ENCODE data around the gene TAB3.
"Not testable (repeated sequence)": the region's sequence is repeated elsewhere in the genome, so short reads cannot be mapped to it uniquely, and the experiment has no call there.

TAB3 gene

DNA sequence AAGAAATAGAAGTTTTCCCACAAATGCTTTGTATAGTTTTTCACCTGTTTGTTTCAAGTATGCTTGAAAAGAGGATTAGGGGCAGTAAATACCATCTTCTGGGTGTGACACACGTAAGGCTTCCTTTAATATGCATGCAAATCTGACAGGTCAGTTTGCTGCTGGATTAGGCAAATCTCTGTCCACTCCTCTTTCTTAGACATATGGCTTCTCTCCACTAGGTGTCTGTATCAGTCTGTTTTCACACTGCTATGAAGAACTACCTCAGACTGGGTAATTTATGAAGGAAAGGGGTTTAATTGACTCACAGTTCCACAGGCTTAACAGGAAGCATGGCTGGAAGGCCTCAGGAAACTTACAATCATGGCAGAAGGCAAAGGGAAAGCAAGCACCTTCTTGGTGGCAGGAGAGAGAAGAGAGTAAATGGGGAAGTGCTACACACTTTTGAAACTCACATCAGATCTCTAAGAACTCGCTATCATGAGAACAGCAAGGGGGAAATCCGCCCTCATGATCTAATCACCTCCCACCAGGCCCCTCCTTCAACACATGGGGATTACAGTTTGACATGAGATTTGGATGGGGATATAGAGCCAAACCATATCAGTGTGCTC, 66.9 kb downstream of the TAB3 start:
- no peak for DNase-seq (ENCODE audit: low read depth in 2 of 2, low spot score in 1 of 2)

DNA sequence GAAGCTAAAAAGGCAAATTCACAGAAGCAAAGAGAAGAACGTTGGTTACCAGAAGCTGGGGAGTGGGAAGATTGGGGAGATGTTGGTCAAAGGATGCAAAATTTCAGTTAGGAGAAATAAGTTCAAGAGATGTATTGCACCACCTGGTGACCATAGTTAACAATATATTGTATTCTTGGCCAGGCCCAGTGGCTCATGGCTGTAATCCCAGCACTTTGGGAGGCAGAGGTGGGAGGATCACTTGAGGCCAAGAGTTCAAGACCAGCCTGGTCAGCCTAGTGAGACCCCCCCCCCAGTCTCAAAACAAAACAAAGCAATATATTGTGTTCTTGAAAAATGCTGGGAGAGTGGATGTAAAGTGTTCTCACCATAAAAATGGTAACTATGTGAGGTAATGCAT, 67.9 kb downstream of the TAB3 start:
- no peak for DNase-seq (ENCODE audit: low read depth in 2 of 2, low spot score in 1 of 2)

DNA sequence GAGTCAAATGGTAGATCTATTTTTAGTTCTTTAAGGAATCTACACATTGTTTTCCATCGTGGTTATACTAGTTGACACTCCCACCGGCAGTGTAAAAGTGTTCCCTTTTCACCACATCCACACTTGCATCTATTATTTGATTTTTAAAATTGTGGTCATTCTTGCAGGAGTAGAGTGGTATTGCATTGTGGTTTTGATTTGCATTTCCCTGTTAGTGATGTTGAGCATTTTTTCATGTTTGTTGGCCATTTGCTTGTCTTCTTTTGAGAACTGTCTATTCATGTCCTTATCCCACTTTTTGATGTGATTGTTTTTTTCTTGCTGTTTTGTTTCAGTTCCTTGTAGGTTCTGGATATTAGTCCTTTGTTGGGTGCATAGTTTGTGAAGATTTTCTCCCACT, 70.0 kb downstream of the TAB3 start:
- no peak for DNase-seq (ENCODE audit: low read depth in 2 of 2, low spot score in 1 of 2)

DNA sequence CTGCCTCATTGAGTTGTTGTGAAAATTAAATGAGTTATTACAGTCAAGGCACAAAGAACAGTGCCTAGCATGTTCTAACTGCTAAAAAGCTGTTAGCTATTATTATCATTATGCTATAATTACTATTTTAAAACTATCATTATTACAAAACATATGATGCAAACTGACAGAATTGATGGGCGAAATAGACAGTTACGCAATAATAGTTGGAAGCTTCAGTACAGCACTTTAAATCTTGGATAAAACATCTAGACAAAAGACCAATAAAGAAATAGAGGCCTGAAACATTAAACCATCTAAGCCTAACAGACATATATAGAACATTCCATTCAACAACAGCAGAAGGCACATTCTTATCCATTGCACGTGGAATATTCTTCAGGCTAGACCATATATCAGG, 73.0 kb downstream of the TAB3 start:
- no peak for DNase-seq (ENCODE audit: low read depth in 2 of 2, low spot score in 1 of 2)

DNA sequence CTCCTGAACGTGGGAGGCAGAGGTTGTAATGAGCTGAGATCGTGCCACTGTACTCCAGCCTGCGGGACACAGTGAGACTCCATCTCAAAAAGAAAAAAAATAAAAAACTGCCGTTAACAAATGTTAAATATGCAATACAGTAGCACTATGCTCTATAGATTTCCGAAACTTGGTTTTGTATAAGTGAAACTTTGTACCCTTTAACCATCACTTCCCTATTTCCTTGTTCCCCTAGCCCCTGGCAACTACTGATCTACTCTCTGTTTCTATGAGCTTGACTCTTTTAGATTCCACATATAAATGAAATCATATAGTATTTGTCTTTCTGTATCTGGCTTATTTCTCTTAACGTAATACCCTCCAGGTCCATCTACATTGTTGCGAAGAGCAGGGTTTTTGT, 74.1 kb downstream of the TAB3 start:
- no peak for DNase-seq (ENCODE audit: low read depth in 2 of 2, low spot score in 1 of 2)

DNA sequence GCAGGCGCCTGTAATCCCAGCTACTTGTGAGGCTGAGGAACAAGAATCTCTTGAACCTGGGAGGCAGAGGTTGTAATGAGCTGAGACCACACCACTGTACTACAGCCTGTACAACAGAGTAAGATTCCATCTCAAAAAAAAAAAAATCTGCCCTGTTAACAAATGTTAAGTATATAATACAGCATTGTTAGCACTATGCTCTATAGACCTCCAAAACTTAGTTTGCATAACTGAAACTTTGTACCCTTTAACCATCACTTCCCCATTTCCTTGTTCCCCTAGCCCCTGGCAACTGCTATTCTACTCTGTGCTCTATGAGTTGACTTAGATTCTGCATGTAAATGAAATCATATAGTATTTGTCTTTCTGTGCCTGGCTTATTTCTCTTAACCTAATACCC, 76.7 kb downstream of the TAB3 start:
- DNase-seq (ENCODE audit: low read depth in 2 of 2, low spot score in 1 of 2) = no peak

DNA sequence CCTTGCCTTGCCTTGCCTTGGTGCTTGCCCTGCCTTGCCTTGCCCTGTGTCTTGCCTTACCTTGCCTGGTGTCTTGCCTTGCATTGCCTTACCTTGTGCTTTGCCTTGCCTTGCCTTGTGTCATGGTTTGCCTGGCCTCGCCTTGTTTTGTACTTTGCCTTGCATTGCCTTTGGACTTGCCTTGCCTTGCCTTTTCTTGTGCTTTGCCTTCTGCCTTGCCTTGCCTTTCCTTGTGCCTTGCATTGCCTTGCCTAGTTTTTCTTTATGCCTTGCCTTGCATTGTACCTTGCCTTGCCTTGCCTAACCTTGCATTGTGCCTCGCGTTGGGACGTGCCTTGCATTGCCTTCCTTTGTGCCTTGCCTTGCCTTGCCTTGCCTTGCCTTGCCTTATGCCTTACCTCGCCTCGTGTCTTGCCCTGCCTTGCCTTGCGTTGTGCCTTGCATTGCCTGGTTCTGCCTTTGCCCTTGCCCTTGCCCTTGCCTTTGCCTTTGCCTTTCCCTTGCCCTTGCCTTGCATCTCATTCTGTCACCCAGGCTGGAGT, 82.8 kb downstream of the TAB3 start:
- DNase-seq (ENCODE audit: low read depth in 2 of 2, low spot score in 1 of 2) = no peak

DNA sequence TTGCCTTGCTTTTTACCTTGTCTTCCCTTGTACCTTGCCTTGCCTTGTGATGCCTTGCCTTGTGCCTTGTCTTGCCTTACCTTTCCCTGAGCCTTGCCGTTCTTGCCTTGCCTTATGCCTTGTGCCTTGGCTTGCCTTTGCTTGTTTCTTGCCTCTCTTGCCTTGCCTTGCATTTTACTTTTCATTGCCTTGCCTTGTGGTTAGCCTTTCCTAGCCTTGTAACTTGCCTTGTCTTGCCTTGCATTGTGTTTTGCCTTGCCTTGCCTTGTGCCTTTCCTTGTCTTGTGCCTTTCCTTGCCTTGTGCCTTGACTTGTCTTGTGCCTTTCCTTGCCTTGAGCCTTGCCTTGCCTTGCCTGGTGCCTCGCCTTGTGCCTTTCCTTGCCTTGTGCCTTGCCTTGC, 84.6 kb downstream of the TAB3 start:
- no peak for DNase-seq (ENCODE audit: low read depth in 2 of 2, low spot score in 1 of 2)

DNA sequence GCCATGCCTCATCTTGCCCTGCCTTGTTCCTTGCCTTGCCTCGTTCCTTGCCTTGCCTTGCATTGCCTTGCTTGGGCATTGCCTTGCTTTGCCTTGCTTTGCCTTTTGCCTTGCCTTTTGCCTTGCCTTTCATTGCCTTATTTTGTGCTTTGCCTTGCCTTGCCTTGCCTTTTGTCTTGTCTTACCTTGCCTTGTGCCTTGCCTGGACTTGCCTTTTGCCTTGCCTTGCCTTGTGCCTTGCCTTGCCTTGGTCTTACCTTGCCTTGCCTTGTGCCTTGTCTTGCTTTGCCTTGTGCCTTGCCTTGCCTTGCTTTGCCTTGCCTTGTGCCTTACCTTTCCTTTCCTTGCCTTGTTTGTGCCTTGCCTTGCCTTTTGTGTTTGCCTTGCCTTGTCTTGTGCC, 88.2 kb downstream of the TAB3 start:
- no peak for DNase-seq (ENCODE audit: low read depth in 2 of 2, low spot score in 1 of 2)

DNA sequence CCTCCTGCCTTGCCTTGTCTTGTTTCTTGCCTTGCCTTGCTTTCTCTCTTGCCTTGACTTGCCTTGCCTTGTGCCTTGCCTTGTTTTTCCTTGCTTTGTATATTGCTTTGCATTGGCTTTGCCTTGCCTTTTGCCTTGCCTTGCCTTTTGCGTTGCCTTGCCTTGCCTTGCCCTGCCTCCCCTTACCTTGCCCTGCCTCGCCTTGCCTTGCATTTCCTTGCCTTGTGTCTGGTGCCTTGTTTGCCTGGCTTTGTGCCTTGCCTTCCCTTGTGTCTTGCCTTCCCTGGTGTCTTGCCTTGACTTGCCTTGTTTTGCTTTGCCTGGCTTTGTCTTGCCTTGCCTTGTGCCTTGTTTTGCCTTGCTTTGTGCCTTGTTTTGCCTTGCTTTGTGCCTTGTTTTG, 89.7 kb downstream of the TAB3 start:
- no peak for DNase-seq (ENCODE audit: low read depth in 2 of 2, low spot score in 1 of 2)

DNA sequence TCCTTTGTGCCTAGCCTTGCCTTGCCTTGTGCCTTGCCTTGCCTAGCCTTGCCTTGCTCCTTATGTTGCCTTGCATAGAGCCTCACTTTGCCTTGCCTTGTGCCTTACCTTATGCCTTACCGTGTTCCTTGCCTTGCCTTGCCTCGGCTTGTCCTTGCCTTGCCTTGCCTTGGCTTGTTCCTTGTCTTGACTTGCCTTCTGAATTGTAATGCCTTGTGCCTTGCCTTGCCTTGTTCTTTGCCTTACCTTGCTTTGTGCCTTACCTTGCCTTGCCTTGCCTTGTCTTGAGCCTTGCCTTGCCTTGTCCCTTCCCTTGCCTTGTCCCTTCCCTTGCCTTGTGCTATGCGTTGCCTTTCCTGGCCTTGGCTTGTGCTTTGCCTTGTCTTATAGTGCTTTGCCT, 90.2 kb downstream of the TAB3 start:
- no peak for DNase-seq (ENCODE audit: low read depth in 2 of 2, low spot score in 1 of 2)

DNA sequence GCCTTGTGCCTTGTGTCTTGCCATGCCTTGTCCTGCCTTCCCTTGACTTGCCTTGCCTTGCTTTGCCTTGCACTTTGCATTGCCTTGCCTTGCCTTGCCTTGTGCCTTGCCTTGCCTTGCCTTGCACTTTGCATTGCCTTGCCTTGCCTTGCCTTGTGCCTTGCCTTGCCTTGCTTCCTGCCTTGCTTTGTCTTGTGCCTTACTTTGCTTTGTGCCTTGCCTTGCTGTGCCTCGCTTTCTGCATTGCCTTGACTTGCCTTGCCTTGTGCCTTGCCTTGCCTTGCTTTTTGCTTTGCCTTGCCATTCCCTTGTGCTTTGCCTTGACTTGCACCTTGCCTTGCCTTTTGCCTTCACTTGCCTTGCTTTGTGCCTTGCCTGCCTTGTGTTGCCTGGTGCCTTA, 91.8 kb downstream of the TAB3 start:
- not testable (repeated sequence) for DNase-seq (ENCODE audit: low read depth in 2 of 2, low spot score in 1 of 2)

DNA sequence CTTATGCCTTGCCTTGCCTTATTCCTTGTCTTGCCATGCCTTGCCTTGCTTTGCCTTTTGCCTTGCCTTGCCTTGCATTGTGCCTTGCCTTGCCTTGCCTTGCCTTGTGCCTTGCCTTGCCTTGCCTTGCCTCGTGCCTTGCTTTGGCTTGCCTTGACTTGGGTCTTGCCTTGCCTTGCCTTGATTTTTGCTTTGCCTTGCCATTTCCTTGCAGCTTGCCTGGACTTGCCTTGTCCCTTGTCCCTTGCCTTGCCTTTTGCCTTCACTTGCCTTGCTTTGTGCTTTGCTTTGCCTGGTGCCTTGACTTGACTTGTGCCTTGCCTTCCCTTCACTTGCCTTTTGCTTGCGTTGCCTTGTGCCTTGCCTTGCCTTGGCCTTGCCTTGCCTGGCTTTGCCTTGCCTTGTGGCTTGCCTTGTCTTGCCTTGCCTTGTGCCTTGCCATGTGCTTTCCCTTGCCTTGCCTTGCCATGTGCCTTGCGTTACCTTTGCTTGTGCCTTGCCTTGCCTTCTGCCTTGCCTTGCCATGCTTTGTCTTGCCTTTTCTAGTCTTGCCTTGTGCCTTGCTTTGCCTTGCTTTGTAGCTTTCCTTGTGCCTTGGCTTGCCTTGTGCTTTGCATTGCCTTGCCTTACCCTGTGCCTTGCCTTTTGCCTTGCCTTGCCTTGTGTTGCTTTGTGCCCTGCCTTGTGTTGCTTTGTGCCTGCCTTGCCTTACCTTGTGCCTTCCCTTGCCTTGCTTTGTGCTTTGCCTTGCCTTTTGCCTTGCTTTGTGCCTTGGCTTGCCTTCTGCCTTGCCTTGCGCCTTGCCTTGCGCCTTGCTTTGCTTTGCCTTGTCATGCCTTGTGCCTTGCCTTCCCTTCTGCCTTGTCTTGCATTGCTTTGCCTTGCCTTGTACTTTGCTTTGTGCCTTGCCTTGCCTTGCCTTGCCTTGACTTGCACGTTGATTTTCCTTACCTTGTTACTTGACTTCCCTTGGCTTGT, 92.8 kb downstream of the TAB3 start:
- DNase-seq (ENCODE audit: low read depth in 2 of 2, low spot score in 1 of 2) = no peak

DNA sequence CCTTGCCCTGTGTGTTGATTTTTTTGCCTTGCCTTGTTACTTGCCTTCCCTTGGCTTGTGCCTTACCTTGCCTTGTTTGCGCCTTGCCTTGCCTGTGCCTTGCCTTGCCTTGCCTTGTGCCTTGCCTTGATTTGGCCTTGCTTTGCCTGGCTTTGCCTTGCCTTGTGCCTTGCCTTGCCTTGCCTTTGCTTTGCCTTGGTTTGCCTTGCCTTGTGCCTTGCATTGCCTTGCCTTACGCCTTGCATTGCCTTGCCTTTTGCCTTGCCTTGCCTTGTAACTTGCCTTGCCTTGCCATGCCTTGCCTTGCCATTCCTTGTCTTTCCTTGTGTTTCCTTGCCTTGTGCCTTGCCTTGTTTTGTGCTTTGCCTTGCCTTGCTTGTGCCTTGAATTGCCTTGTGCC, 94.6 kb downstream of the TAB3 start:
- no peak for DNase-seq (ENCODE audit: low read depth in 2 of 2, low spot score in 1 of 2)

DNA sequence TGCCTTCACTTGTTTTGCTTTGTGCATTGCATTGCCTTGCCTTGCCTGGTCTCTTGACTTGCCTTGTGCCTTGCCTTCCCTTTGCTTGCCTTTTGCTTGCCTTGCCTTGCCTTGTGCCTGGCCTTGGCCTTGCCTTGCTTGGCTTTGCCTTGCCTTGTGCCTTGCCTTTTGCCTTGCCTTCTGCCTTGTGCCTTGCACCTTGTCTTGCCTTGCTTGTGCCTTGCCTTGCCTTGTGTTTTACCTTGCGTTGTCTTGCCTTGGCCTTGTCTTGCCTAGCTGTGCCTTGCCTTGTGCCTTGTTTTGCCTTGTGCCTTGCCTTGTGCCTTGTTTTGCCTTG, 95.3 kb downstream of the TAB3 start:
- no peak for DNase-seq (ENCODE audit: low read depth in 2 of 2, low spot score in 1 of 2)

DNA sequence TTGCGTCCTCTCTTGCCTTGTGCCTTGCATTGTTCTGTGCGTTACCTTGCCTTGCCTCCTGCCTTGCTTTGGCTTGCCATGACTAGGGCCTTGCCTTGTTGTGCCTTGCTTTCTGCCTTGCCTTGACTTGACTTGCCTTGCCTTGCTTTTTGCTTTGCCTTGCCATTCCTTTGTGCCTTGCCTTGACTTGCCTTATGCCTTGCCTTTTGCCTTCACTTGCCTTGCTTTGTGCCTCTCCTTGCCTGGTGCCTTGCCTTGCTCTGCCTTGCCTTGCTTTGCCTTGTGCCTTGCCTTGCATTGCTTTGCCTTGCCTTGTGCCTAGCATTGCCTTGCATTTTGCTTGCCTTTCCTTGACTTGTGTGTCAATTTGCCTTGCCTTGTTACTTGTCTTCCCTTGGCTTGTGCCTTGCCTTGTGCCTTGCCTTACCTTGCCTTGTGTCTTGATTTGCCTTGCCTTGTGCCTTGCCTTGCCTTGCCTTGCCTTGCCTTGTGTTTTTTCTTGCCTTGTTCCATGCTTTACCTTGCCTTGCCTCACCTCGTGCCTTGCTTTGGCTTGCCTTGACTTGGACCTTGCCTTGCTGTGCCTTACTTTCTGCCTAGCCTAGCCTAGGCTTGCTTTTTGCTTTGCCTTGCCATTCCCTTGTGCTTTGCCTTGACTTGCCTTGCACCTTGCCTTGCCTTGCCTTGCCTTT, 95.8 kb downstream of the TAB3 start:
- DNase-seq (ENCODE audit: low read depth in 2 of 2, low spot score in 1 of 2) = no peak

DNA sequence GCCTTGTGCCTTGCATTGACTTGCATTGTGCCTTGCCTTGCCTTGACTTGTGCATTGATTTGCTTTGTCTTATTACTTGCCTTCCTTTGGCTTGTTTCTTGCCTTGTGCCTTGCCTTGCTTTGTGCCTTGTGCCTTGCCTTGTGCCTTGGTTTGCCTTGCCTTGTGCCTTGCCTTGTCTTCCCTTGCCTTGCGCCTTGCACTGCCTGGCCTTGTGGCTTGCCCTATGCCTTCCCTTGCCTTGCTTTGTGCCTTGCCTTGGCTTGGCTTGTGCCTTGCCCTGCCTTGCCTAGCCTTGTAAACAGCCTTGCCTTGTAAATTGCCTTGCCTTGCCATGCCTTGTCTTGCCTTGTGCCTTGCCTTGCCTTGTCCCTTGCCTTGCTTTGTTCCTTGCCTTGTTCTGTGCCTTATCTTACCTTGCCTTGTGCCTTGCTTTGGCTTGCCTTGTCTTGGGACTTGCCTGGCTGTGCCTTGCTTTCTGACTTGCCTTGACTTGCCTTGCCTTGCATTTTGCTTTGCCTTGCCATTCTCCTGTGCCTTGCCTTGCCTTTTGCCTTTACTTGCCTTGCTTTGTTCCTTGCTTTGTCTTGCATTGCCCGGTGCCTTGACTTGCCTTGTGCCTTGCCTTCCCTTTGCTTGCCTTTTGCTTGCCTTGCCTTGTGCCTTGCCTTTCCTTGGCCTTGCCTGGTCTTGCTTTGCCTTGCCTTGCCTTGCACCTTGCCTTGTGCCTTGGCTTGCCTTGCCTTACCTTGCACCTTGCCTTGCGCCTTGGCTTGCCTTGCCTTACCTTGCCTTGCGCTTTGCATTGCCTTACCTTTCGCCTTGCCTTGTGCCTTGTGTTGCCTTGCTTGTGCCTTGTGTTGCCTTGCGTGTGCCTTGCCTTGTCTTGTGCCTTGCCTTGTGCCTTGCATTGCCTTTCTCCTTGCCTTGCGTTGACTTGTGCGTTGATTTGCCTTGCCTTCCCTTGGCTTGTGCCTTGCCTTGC, 97.5 kb downstream of the TAB3 start:
- no peak for DNase-seq (ENCODE audit: low read depth in 2 of 2, low spot score in 1 of 2)

DNA sequence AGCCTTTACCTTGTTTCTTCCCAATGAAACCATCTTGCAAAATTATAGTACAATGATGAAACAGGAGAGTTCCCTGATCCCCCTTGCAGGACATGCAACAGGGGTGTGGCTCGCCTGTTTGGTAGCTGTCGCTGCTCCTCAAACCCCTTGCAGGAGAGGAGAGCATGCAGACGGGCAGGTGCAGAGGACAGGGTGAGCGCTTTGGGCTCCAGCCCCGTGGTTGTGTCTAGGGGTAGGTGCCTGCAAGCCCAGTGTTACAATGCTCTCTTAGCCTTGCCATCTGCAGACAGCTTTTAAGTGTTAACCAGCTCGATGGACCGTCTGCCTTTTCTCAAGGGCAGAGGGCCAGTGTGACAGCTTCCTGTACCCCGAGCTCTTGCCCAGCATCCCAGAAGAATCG, 102.0 kb downstream of the TAB3 start:
- no peak for DNase-seq (ENCODE audit: low read depth in 2 of 2, low spot score in 1 of 2)

DNA sequence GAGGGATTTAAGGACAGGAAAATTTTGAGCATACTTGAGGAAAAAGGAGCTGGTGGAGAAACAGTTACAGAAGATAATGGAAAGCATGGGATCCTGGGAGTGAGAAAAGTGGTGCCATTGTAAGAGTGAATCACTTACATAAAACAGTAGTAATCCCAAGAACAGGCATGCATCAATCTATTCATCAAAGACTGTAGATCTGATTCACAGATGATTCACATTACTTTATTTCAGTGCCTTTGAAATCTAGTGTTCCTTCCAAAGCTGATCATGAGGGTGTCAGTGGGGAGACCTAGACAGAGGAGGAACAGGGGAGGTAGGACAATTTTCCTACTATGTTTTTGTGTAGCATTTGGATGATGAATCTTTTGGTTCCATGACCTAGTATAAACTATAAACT, 102.7 kb downstream of the TAB3 start:
- no peak for DNase-seq (ENCODE audit: low read depth in 2 of 2, low spot score in 1 of 2)

DNA sequence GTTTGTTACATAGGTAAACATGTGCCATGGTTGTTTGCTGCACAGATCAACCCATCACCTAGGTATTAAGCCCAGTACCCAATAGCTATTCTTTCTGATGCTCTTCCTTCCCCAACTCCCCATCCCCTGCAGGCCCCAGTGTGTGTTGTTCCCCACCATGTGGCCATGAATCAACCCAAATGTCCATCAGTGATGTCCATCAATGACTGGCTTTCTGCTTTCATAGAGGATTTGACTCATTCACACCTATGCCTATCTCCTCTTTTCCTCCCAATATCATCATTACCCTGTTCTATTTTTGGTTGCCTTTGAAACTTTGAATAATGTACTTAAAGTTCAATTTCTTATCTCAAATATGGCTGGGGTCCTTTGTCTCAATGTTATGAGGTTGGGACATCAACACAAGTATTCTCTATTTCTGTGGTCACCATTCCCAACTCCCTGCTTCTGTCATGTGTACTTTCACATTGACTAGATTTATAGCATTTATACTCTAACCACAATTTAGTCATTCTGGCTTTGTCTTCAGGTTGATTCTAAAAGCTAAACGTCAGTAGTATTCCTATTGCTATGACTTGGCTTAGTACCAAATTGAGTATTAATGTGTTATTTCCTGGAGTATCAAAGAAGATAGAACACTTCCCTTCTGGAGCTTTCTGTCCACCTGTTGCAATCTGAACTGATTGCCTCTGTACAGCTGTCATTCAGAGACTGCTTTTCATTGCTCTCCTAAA, 107.2 kb downstream of the TAB3 start:
- DNase-seq (ENCODE audit: low read depth in 2 of 2, low spot score in 1 of 2) = no peak
